ENCODE measurements around the gene TPRN. TPM values are rescaled to one million over a fixed set of nuclear protein-coding genes. Genes with fewer than 3 reads are reported as not detected.

TPRN gene
- total and polyA plus RNA-seq, 9 of the 15 experiments (the other 6 are each of a cell fraction or from before 2014, with no cell fraction given): 0.31 to 31.9 (median 4.4) TPM

- no peak for TF ChIP-seq SLC30A9 (CRISPR knock-in tag; IDR thresholded peaks at IDR 0.05)
- no peak for TF ChIP-seq FOXP4 (CRISPR knock-in tag; IDR thresholded peaks at IDR 0.05; ENCODE audit: borderline replicate concordance)
- no peak for TF ChIP-seq BRF2 (IDR thresholded peaks at IDR 0.05; ENCODE audit: borderline replicate concordance, insufficient read depth, insufficient read length)
- TF ChIP-seq ZNF512 (tag; IDR thresholded peaks at IDR 0.05): no peak
- peak in 1 of 2 experiments; percentile 61 for TF ChIP-seq E2F6 (IDR thresholded peaks at IDR 0.05; ENCODE audit: borderline replicate concordance in 1 of 2, extremely low read depth in 1 of 2, insufficient read depth in 1 of 2, insufficient read length in 1 of 2, low read depth in 1 of 2, low read length in 1 of 2, poor library complexity in 1 of 2, severe bottlenecking in 1 of 2)
- no peak for TF ChIP-seq REST (IDR thresholded peaks at IDR 0.05; ENCODE audit: borderline replicate concordance)
- 0 out of 2 replicates have a peak, but pooled peaks have one; percentile 17 for TF ChIP-seq REST (CRISPR knock-in tag; IDR thresholded peaks at IDR 0.05; ENCODE audit: low read depth)
- TF ChIP-seq NCOA1 (IDR thresholded peaks at IDR 0.05; ENCODE audit: low read depth): no peak
- no peak for TF ChIP-seq ELK3 (CRISPR knock-in tag; IDR thresholded peaks at IDR 0.05)
- peak; percentile 21 for TF ChIP-seq FIP1L1 (IDR thresholded peaks at IDR 0.05; ENCODE audit: low read depth, low read length, poor library complexity, severe bottlenecking)
These were observed 33.6 kb upstream of the TPRN start (continued) for GRCh38 chr9:137234055-137234697.
